Measurements from ENCODE around the gene C2CD5.

DNA sequence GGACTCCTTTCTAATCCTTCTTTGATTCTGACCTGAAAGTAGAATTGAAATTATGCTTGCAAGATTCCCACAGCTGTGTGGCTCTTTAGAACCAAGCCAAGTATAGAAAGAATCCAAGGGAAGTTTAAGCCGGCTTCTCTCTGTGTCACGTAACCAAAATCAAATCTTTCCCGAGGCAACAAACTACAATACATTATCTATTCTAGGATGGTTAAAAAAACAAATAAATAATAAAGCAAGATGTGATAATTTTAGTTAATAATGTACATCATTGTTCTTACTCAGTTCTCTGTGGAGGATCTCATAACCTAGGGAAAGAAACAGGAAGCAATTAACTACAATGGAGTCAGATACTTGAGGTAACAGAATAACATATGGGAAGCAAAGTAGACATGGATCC lies 131.8 kb downstream of the C2CD5 start:
- no peak for TF ChIP-seq POLR2A (IDR thresholded peaks at IDR 0.05; ENCODE audit: low read length)
- TF ChIP-seq GATA1 (IDR thresholded peaks at IDR 0.05; ENCODE audit: low read depth, low read length) = no peak
